Stimulated activated CD4-positive, alpha-beta T cell treated with anti-CD3 and anti-CD28 coated beads, TNF-alpha, amount 100 ng/mL, for 4 hours (primary cell): Measurements from ENCODE around the gene LRRC8A.
"Not testable (repeated sequence)": the region's sequence is repeated elsewhere in the genome, so short reads cannot be mapped to it uniquely, and the experiment has no call there.

ENCODE experiments used
- DNase-seq, 3 experiments: peaks; one replicate each; pipeline ENCODE4 v3.0.0-alpha.2; 2020; ENCODE audit warnings: low read depth in 3 of 3

The LRRC8A gene

DNA sequence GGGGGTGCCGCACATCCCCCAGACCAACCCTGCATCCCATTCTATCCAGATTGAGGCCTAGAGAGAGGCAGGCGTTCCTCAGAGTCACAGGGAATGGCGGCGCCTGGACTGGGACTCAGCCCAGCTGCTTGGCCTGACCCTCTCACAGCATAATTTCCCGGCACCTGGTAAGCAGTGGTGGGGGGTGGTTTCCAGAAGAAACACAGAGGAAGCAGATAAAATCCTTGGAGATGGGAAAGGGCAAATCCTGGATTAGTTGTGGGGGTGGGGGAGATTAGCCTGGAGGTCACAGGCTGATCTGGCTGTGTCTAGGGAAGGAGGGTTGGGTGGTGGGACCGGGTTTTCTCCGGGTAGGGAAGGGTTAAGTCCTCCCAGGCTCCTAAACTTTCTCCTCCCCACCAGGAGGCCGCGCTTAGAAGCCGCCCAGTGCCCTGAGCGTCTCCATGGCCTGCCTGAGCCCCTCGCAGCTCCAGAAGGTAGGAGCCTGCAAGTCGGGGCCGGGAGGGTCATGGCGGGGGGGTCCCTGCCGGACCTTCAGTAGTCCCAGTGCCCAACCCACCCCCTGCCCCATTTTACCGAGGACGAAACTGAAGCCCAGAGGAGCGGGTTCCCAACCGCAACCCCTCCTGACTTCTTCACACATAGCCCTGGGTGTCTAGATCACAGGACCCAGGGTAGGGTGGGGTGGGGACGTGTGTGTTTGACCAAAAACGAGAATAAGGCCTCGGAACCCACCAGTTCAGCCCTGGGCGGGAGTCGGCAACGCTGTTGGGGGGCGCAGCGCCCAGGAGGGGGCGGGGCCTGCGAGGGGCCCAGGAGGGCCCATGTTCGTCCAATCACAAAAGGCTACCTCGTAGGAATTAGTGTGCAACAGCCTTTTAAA, 40.2 kb downstream of the LRRC8A start:
- DNase-seq = no peak

DNA sequence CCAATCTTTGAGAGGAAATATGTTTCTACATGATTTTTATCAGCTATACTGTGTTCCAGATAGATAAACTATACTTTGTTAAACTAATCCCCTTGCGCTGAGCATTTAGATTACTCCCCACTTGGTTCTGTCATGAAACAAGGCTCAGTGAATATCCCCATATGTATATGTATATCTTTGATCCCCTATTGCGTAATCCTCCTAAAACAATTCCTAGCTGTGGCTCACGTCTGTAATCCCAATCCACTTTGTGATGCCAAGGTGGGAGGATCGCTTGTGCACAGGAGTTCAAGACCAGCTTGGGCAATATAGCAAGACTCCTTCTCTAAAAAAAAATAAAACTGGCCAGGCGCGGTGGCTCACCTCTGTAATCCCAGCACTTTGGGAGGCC, 41.6 kb downstream of the LRRC8A start:
- no peak for DNase-seq

DNA sequence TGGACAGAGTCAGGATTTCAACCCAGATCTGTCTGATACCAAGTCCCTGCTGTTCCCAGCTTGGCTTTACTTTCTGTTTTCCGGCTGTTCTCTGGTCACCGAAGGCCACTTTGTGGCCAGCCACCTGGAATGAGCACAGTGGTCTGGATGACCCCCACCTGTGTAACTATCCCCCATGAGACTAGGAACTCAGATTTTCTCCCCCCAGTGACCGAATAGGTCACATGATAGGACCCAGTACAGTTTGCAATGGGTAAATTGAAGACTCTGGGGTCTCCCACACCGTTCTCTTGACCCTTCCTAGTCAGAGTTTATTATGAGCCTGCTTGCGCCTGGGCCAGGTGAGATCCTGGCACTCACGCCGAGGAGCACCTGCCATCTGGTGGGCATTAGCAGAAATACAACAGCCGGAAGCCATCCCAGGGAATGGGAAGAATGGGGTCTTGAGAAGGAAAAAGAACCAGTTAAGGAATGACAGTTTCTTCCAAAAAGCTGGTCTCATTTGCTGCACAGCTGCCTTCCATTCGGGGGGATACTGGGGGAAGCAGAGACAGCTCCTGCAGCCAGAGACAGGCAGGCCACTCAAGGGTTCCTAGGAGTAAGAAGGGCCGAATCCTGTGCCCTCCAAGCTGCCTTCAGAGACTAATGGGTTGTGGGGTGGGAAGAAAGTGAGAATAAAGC, 45.9 kb downstream of the LRRC8A start:
- peak in 1 of 3 experiments; percentile 46 for DNase-seq

DNA sequence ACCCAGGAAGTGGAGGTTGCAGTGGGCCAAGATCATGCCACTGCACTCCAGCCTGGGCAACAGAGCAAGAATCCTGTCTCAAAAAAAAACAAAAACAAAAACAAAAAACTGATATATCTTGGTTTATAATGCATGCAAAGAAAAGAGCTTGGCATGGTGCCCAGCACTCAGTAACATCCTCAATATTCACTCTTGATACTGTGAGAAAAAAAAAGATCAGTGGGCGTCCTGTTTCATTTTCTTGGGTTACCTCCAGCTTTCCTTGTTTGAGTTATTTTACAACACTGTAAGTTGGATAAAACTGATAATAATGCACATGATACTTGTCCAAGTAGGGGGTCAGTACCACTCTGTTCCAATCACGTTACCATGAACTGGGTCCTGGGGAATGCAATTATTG, 46.7 kb downstream of the LRRC8A start:
- DNase-seq = no peak

DNA sequence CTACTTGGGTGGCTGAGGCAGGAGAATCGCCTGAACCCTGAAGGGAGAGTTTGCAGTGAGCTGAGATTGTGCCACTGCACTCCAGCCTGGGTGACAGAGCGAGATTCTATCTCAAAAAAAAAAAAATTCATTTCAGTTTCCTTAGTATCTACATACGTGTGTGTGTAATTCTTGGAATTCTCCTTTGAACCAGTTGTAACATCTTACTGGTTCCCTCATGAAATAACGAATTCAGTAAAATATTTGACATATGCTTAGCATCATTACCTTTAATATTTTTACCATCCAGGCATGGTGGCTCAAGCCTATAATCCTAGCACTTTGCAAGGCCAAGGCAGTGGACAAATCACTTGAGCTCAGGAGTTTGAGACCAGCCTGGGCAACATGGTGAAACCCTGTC, 47.6 kb downstream of the LRRC8A start:
- DNase-seq = no peak

DNA sequence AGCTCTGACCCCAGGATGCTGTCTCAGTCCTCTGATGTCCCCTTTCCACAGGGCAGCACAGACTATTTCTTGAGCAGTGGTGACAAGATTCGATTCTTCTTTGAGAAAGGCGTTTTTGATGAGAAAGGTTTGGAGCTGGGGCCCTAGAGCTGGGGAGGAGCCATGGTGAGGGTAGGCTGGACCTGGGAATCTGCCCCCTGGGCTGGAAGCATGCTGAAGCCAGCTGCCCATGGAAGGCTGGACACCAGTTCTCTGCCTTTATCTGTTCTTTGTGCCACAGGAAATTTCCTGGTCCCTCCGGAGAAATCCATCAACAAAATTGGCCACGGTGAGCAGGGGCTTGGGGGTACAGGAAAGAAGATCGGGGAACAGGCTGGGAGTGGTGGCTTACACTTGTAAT, 51.8 kb downstream of the LRRC8A start:
- no peak for DNase-seq

DNA sequence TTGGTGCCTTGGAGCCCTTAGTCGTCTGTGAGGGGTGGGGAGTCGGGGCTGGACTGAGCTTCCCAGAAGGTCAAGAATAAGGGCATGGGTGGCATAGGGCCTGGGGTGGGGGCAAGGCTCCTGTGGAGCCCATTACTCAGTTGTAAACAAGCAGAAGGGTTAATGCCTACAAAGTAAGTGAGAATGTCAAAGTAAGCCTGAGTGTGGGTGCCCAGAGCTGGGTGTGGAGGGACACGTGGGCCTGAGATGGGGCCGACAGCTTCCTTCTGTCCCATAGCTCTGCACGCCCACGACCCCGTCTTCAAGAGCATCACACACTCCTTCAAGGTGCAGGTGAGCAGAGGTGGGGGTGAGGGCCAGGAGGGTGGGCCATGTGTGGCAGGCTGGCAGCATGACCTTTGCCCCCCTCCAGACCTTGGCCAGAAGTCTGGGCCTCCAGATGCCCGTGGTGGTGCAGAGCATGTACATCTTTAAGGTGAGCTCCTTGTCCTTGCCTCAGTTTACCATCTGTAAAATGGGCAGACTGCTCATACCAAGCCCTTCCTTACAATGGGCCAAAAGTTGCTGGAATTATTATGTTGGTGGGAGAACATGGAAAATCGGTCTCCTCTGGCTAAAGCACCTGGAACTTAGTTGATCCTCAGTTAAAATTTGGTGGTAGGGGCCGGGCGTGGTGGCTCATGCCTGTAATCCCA, 54.4 kb downstream of the LRRC8A start:
- no peak for DNase-seq

DNA sequence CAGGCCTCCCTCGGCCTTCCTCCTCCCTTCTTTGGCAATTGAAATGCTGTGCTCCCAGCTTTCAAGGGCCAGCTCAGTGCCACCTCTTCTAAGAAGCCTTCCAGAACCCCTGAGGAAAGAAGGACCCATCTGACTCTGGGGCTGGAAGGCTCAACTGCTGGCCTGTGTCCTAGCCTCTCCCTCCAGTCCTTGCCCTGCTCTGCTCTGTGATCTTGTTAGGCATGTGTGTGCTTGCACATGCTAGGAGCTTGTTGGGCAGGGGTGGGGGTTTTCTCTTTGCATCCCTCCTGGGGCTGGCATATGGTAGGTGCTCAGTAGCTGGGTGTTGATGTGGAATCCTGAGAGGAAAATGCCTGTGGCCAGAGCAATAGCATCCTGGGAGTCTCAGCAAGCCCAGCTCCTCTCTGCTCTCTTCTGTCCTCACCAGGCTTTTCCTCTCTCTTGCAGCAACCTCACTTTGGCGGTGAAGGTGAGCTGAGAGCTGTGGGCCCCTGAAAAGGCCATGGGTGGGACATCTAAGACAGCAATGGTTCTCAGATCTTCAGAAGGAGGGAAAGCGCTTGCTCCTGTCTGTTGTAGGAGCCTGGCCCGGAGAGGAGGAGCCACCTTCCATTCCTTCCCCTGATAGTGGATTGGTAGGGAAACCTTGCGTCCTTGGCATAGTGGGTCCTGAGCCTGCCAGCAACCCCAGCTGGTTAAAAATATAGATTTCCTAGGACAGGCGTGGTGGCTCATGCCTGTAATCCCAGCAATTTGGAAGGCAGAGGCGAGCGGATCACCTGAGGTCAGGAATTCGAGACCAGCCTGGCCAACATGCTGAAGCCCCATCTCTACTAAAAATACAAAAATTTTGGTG, 55.6 kb downstream of the LRRC8A start:
- DNase-seq = no peak

DNA sequence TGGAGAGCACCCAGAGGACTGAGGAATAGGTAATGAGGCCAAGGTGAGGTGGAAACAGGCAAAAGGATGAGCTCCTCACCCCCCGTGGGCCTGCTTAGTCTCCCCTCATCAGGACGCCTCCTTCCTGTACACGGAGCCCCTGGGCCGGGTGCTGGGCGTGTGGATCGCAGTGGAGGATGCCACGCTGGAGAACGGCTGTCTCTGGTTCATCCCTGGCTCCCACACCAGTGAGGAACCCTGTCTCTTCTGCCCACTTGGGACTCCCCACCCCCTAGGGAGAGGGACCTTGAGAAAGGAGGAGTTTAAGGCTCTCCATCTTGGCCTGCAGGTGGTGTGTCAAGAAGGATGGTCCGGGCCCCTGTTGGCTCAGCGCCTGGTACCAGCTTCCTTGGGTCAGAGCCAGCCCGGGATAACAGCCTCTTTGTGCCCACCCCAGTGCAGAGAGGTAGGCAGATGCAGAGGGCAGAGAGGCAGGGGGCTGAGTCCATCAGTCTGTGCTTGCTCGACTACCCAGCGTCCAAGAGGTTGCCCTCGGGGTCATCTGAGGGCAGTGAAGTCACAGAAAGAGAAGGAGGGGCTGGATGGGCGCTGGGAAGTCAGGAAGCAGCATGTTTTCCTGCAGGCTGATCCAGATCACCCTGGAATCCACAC, 58.5 kb downstream of the LRRC8A start:
- no peak for DNase-seq

DNA sequence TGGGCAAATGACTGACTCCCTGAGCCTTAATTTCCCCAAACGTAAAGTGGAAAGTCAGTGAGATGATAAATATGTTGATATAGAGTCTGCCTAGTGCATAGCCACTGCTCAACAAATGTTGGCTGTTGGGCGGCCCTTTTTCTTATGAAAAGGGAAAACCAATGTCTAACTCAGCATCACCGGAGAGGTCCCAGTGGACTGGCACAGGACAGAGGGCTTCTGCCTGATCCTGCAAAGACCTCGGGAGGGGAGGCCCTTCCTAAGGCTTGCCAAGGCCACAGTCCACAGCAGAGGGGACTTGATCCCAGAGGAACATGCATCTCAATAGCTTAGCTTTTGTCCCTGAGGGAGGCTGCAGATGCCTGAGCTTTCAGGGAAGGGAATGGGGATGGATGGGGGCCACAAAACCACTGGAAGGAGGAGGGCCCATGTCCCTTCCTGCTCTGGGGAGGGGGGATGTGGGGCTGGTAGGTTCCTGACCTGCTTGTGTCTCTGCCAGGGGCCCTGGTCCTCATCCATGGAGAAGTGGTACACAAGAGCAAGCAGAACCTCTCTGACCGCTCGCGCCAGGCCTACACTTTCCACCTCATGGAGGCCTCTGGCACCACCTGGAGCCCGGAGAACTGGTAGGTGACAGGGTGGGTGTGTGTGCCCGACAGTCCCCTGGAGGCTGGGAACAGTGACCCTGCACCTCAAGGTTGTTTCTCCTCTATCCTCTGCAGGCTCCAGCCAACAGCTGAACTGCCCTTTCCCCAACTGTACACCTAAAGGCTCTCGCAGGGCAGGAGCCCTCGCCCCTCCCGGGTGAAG, 59.2 kb downstream of the LRRC8A start:
- no peak for DNase-seq

DNA sequence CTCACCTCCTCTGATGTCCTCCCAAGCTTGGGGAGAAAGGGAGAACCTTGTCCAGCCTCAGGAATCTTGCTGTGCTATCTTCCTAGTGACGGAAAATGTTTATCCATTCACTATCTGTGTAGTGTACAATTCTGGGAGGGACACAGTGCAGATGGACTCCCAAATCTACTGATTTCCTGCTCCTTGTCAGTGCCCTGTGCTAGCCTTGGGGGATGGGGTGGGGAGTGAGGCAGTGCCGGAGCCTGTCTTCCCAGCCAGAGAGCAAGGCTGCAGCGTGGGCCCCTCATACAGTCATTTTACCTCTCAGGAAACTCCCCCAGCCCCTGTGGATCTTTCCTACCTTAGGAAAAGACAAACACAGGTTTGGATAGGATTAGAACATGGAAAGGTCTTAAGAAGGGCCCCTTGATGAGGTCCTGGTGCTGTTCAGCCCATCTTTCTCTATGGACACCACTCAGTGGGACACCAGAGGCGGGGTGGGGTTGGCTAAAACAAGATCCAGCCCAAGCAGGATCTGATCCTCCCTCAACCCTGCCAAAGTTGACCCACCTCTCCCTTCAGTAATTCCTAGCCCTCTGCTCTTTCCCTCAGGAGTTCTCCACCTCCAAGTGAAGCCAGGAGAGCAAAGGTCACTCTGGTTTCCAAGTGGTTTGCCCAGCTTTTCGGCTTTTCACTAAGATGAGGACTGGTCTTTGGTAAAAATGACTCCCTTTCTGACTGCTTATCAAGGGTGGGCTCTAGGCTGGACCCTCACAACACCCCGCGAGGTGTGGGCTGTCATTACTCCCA, 62.1 kb downstream of the LRRC8A start:
- no peak for DNase-seq

DNA sequence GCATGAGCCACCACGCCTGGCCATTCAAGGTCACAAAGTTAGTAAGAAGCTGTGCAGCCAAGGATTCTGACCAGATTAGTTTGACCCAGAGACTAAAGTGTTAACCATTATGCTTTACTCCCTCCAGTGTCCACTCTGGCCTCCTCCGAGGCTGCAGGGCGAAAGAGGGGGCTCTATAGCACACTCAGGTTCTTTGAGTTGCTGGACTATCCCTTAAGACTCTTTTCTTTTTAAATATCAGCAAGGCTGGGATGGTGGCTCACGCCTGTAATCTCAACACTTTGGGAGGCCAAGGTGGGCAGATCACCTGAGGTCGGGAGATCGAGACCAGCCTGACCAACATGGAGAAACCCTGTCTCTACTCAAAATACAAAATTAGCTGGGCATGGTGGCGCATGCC, 63.0 kb downstream of the LRRC8A start:
- not testable (repeated sequence) for DNase-seq

DNA sequence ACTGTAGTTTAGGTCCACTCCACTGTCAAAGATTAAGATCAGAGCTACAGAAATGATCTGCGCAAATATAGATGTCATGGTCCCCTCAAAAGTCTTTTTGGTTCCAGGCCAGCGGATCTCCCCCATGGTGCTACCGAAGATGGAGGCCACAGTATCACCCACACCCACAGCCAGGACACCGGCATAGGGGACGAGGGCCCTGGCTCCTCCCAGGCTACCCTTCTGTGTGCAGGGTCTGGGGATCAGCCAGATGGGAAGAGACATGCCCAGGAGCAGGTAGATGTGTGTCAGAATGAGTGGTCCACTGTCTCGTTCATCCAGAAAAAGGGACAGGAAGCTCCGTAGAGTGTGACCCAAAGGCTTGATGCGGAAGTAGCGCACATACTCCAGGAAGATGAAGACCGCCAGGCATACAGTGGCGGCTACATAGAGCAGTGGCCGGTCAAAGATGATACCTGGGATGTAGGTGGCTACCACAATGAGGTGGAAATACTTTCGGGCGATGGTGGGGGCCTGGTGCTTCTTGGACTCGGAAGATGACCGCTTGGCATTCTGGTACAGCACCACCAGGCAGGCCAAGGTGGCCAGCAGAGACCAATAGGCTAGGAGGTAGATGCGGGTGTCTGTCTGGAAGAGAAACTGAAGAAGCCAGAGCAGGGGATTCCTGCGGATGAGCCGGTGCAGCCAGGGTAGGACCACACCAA, 64.0 kb downstream of the LRRC8A start:
- DNase-seq = no peak

DNA sequence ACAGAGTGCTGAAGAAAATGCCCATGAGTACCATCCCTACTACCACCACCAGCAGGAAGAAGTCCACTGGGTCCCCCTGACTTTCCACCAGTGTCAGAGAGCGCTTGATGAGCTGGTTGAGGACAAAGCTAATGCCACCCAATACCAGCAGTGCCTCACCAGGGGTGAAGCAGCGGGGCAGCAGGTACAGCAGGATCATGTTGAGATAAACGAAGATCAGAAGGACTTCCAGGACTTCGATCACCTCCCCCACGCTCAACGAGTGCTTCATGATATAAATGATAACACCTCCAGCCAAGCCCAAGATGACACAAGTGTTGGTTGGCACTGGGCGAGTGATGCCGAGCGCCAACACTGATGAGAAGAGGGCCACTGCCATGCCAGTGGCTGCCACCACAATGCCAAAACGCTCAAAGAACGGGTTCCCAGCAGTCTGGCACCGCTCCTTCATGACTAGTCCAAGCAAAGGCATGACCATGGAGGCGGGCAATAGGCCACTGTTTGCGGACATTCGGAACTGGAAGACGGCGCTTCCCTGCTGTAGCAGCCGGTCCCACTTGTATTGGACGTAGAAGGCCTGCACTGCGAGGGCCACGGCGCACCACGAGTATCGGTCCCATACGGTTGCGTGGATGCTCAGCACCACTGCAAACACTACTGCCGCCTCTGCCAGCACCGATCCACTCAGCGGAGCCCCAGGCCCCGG, 64.8 kb downstream of the LRRC8A start:
- DNase-seq = no peak

DNA sequence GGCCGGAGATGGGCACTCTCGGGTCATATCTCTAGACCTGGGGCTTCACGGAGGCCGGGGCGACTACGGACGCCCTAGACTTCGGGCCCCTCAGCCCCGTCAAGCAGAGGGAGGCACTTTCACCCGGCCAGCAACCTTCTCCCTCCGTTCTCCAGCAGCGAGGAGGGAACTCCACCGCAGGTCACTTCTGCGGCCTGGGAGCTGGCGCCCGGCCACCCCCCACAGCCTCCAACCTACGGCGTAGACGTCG, 65.3 kb downstream of the LRRC8A start:
- DNase-seq = no peak

DNA sequence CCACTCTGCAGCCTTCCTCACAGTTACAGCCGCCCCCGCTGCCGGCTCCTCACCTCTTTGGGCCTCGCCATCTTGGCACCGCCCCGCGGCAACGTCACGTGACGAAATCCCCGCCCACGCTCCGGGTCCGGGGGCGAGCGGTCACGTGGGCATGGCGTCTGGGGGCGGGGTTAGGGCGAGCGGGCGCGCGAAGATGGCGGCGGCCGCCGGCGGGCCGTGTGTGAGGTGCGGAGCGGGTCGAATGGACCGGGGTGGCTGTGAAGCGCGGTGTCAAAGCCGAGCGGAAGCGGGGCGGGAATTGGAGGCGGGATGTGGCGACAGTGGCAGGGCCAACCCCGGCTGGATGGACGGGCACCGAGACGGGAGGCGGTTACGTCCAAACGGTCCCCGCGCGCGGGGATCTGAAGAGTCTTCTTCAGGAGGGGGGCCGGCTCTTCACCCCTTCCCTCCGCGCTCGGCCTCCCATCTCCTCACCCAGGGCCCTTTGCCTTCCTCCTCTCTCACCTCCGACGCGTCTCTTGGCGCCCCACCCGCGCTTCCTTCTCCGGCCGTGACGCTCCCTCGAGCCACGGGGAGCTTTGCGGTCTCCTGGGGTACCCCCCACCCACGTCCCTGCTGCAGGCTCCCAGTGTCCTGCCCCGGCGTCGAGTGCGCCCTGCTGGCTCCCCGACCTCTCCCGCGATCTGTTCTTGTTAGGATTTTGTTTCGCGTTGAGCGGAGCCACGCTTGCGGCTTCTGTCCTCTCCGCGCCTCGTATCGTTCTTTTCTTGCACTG, 65.8 kb downstream of the LRRC8A start, which contains the start of the genes DOLK and NUP188:
TSS of gene DOLK (minus strand) at position 77 of the 775 bp plus-strand sequence. CDS start 300 bp downstream, outside the sequence.
TSS of gene NUP188 (plus strand) at position 173 of the 775 bp plus-strand sequence. CDS start at position 194, 21 bp downstream.
- DNase-seq = peak; percentile 99 to 100 (median 99)

DNA sequence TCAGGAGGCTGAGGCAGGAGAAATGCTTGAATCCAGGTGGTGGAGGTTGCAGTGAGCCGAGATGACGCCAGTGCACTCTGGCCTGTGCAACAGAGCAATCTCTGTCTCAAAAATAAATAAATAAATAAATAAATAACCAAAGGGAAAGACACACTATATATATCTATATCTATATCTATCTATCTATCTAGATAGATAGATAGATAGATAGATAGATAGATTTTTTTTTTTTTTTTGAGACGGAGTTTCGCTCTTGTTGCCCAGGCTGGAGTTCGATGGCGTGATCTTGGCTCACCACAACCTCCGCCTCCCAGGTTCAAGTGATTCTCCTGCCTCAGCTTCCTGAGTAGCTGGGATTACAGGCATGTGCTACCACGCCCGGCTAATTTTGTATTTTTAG, 79.5 kb downstream of the LRRC8A start:
- DNase-seq = not testable (repeated sequence)
